HepG2 (cell line): ENCODE data around the gene MAPK11. TPM values are rescaled to one million over a fixed set of nuclear protein-coding genes. Genes with fewer than 3 reads are reported as not detected.

Experiments used
- AHDC1 ChIP-seq: sonication (generic); formaldehyde crosslinking; IDR thresholded peaks from 2 replicates; pipeline ENCODE4 v1.5.1; 2020; ENCODE audit warnings: mild to moderate bottlenecking, missing genetic modification reagents, borderline replicate concordance
- FLYWCH1 ChIP-seq: sonication (generic); formaldehyde crosslinking; IDR thresholded peaks from 2 replicates; pipeline ENCODE4 v1.8.1; 2023; ENCODE audit warnings: mild to moderate bottlenecking, missing genetic modification reagents
- HNF1A ChIP-seq, 2 experiments: sonication (generic) in 1 of 2; formaldehyde crosslinking in 1 of 2; IDR thresholded peaks; 2 replicates each; pipeline versions ENCODE4 v1.4.0 to v1.6.1; 2016 to 2020; ENCODE audit warnings: borderline replicate concordance in 1 of 2, low read depth in 1 of 2, mild to moderate bottlenecking in 1 of 2, missing genetic modification reagents in 1 of 2
- HNRNPH1 ChIP-seq: fragments of 200-400 bp; formaldehyde crosslinking; optimal IDR thresholded peaks from 2 replicates; pipeline ENCODE3; 2017; ENCODE audit warnings: mild to moderate bottlenecking, low read depth, low read length
- MEIS2 ChIP-seq: sonication (generic); formaldehyde crosslinking; IDR thresholded peaks from 2 replicates; pipeline ENCODE4 v1.9.0; 2021; ENCODE audit warnings: mild to moderate bottlenecking, missing genetic modification reagents
- NCOR1 ChIP-seq: fragments of 200-600 bp; sonication (generic); IDR thresholded peaks from 2 replicates; pipeline ENCODE4 v1.7.0; 2017; ENCODE audit warnings: antibody characterized with exemption, low read length, borderline replicate concordance
- SMAD1 ChIP-seq: sonication (generic); formaldehyde crosslinking; IDR thresholded peaks from 2 replicates; pipeline ENCODE4 v1.4.0; 2020; ENCODE audit warnings: missing genetic modification reagents, low read depth, mild to moderate bottlenecking, borderline replicate concordance
- ZNF317 ChIP-seq: sonication (generic); formaldehyde crosslinking; IDR thresholded peaks from 2 replicates; pipeline ENCODE4 v1.5.0; 2020; ENCODE audit warnings: mild to moderate bottlenecking, missing genetic modification reagents
- ZNF484 ChIP-seq: sonication (generic); formaldehyde crosslinking; IDR thresholded peaks from 2 replicates; pipeline ENCODE4 v1.5.1; 2020; ENCODE audit warnings: mild to moderate bottlenecking, low read depth, missing genetic modification reagents, borderline replicate concordance
- ZNF513 ChIP-seq: sonication (generic); formaldehyde crosslinking; conservative IDR thresholded peaks from 2 replicates; pipeline ENCODE4 v1.5.0; 2020; ENCODE audit warnings: missing genetic modification reagents
- ZNF589 ChIP-seq: sonication (generic); formaldehyde crosslinking; conservative IDR thresholded peaks from 2 replicates; pipeline ENCODE4 v1.8.0; 2022; ENCODE audit warnings: mild to moderate bottlenecking, moderate library complexity, missing genetic modification reagents
- ZNF619 ChIP-seq: sonication (generic); formaldehyde crosslinking; IDR thresholded peaks from 2 replicates; pipeline ENCODE4 v1.4.0; 2020; ENCODE audit warnings: mild to moderate bottlenecking, missing genetic modification reagents
- polyA plus RNA-seq, 8 experiments: library from polyadenylated mRNA; depleted of rRNA in 3 of 8; stranded (reverse) in 7 of 8; unstranded in 1 of 8; fragments of >200 nt; fragmentation: Illumina TruSeq in 4 of 8; extraction: Trizol in 4 of 8; gene quantifications; 2 replicates each; pipeline versions ENCODE4 v1.2.1 to v1.2.3, GENCODE V29; 2011 to 2016; ENCODE audit warnings: low read depth in 4 of 8, missing spikeins in 1 of 8, mixed read lengths in 1 of 8; ENCODE audit not compliant: insufficient read depth in 1 of 8
- total RNA-seq, 5 experiments: library from RNA; depleted of rRNA; stranded (reverse); fragments of >200 nt; fragmentation: Illumina TruSeq; extraction: Trizol; gene quantifications; 2 replicates each; pipeline ENCODE4 v1.2.3, GENCODE V29; 2016; ENCODE audit warnings: low read depth in 1 of 5
- TF ChIP-seq, protein P1 (sequence below): sonication (generic); formaldehyde crosslinking; IDR thresholded peaks from 2 replicates; pipeline ENCODE4 v1.4.0; 2020; ENCODE audit warnings: missing genetic modification reagents

Gene MAPK11
- total and polyA plus RNA-seq, 2 of the 13 experiments (the other 11 are each of a cell fraction or from before 2014, with no cell fraction given): 0.15 to 0.17 TPM

DNA sequence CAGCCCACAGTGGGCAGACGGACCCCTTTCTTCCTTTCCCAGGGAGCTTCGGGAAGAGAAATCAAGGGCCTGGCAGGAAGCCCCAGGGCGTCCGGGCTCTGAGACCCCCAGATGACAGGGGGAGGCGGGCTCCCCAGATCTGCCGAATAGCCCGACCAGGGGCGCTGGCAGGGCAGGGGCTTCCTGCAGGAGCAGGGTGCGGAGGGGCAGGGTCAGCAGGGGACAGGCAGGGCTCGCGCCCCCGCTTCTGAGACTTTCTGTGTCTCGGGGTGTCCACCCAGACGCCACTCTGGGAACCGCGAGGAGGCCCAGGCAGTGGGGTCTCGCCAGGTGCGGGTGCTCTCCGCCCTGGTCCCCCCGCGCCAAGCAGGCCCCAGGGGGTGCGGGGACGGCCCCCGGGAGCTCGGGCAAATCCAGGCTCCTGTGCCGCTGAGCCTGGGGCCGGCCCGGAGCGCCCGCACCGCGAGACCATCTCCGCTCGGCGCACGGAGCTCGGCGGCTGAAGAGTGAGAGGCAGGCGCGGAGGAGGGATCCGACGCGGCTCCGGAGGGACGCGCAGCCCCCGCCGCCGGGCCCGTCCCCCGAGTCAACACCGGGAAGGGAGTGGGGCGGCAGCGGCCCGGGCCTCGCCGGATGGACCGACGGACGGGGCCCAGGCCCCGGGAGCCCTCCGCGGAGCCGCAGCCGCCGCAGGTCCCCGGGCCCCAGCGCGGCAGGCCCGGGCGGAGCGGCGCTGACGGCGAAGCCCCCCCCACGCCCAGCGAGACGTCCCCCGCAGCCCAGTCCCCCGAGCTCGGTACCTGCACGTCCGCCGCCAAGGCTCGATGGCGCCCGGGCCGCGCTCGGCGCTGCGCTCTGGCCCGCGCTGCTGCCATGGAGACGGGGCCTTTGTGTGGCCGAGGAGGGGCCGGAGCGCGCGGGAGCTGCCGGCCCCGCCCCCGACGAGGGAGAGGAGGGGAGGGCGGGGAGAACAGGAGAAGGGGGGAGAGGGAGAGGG is 36.9 kb upstream of the MAPK11 start, which contains the start of gene PLXNB2 (continued):
- TF ChIP-seq ZNF513 (no peak), SMAD1 (CRISPR knock-in tag) (no peak), ZNF317 (CRISPR knock-in tag) (no peak), ZNF484 (CRISPR knock-in tag) (no peak), NCOR1 (no peak), HNRNPH1 (no peak), ZNF619 (CRISPR knock-in tag) (no peak), HNF1A (IDR thresholded peaks at IDR 0.05; ENCODE audit: low read depth) (no peak), HNF1A (CRISPR knock-in tag; IDR thresholded peaks at IDR 0.05; ENCODE audit: borderline replicate concordance) (no peak), AHDC1 (CRISPR knock-in tag) (no peak), MEIS2 (no peak), FLYWCH1 (no peak), ZNF589 (CRISPR knock-in tag) (no peak)
- TF ChIP-seq, protein P1, sequence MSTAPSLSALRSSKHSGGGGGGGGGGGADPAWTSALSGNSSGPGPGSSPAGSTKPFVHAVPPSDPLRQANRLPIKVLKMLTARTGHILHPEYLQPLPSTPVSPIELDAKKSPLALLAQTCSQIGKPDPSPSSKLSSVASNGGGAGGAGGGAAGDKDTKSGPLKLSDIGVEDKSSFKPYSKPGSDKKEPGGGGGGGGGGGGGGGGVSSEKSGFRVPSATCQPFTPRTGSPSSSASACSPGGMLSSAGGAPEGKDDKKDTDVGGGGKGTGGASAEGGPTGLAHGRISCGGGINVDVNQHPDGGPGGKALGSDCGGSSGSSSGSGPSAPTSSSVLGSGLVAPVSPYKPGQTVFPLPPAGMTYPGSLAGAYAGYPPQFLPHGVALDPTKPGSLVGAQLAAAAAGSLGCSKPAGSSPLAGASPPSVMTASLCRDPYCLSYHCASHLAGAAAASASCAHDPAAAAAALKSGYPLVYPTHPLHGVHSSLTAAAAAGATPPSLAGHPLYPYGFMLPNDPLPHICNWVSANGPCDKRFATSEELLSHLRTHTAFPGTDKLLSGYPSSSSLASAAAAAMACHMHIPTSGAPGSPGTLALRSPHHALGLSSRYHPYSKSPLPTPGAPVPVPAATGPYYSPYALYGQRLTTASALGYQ (CRISPR knock-in tag): no peak
